Sigmoid colon (tissue), 7 donors: ENCODE results near the gene SCYGR1. TPM values are rescaled to one million over a fixed set of nuclear protein-coding genes. Genes with fewer than 3 reads are reported as not detected.

Experiments used
- DNase-seq: peaks from one replicate; pipeline ENCODE4 v3.0.0-alpha.2; 2019
- H3K27ac ChIP-seq, 4 donors: fragments of 200-600 bp; sonication (generic); one replicate each; pipeline ENCODE4 v1.5.1; 2016 to 2019; ENCODE audit warnings: mild to moderate bottlenecking in 1 of 4
- H3K27me3 ChIP-seq, 3 donors: fragments of 200-600 bp; sonication (generic); one replicate each; pipeline ENCODE4 v1.5.1; 2019; ENCODE audit warnings: mild to moderate bottlenecking in 1 of 3
- H3K36me3 ChIP-seq, 4 donors: fragments of 200-600 bp; sonication (generic); one replicate each; pipeline ENCODE4 v1.5.1; 2016 to 2019
- H3K4me1 ChIP-seq, 4 donors: fragments of 200-600 bp; sonication (generic); one replicate each; pipeline ENCODE4 v1.5.1; 2017 to 2019
- H3K4me3 ChIP-seq, 4 donors: fragments of 200-600 bp; sonication (generic); one replicate each; pipeline ENCODE4 v1.5.1; 2017 to 2019; ENCODE audit warnings: mild to moderate bottlenecking in 2 of 4, moderate library complexity in 1 of 4
- H3K9me3 ChIP-seq, 4 donors: fragments of 200-600 bp in 3 of 4; sonication (generic) in 3 of 4; one replicate each; pipeline versions ENCODE4 v1.5.1 to v1.6.1; 2013 to 2019
- EP300 ChIP-seq, 4 donors: sonication (generic); formaldehyde crosslinking; IDR thresholded peaks; one replicate each; pipeline ENCODE4 v1.6.1; 2017; ENCODE audit warnings: antibody characterized with exemption in 4 of 4
- POLR2A ChIP-seq, 2 donors: fragments of 450-650 bp; IDR thresholded peaks; one replicate each; pipeline ENCODE4 v1.6.1; 2016; ENCODE audit warnings: antibody characterized with exemption in 2 of 2, mild to moderate bottlenecking in 2 of 2, moderate library complexity in 2 of 2
- POLR2AphosphoS5 ChIP-seq, 4 donors: sonication (generic); formaldehyde crosslinking; IDR thresholded peaks; one replicate each; pipeline ENCODE4 v1.6.1; 2017; ENCODE audit warnings: antibody characterized with exemption in 4 of 4
- WGBS, 2 donors: extraction: QIAGEN DNeasy Blood & Tissue Kit; methylation state at CpG; one replicate each; pipeline ENCODE4 v1.1.7; 2013; 5-methylcytosine and 5-hydroxymethylcytosine counted together
- intact Hi-C: fragments of 100-400 bp; cut with DNase I; formaldehyde crosslinking; loops from one replicate; pipeline ENCODE4 v1.15.1; 2023
- polyA plus RNA-seq, 3 donors: library from polyadenylated mRNA; stranded (reverse); fragments of 200-250 nt; gene quantifications; one replicate each; pipeline ENCODE4 v1.2.3, GENCODE V29; 2013
- total RNA-seq, 4 donors: library from RNA; depleted of rRNA; stranded (reverse); fragments of >200 nt; gene quantifications; one replicate each; pipeline ENCODE4 v1.1.0, GENCODE V29; 2016
- TF ChIP-seq, protein P1 (sequence below), 4 experiments: fragments of 450-650 bp in 3 of 4; fragments of 200-600 bp in 1 of 4; IDR thresholded peaks; one replicate each; pipeline ENCODE4 v1.5.1; 2016 to 2019; ENCODE audit warnings: antibody characterized with exemption in 4 of 4, mild to moderate bottlenecking in 3 of 4, moderate library complexity in 2 of 4
- donor health status: healthy with polysubstance abuse.
- donor health status: Bipolar disorder and iron deficiency.
- donor health status: healthy.

The SCYGR1 gene
- total and polyA plus RNA-seq, 7 donors, result not detected

GRCh38 chr2:227395556-227395955, 7.8 kb upstream of the SCYGR1 start:
- no peaks in the 10 kb centered on the region for H3K9me3 ChIP-seq
- H3K36me3 ChIP-seq, result no peaks in the 10 kb centered on the region
- no peak overlapping the region for H3K27ac ChIP-seq
- H3K4me1 ChIP-seq, result no peaks in the 10 kb centered on the region
- H3K4me3 ChIP-seq, result no peak overlapping the region
- no peaks in the 10 kb centered on the region for H3K27me3 ChIP-seq
- intact Hi-C loops, result no loop called here
- no peak for DNase-seq
- WGBS, 2 donors, result 79 to 82% methylated on average over 1 of the region's 1 CpG
- TF ChIP-seq POLR2A (IDR thresholded peaks at IDR 0.05), result no peak
- no peak for TF ChIP-seq POLR2AphosphoS5 (IDR thresholded peaks at IDR 0.05)
- no peak for TF ChIP-seq EP300 (IDR thresholded peaks at IDR 0.05)
- TF ChIP-seq, protein P1, sequence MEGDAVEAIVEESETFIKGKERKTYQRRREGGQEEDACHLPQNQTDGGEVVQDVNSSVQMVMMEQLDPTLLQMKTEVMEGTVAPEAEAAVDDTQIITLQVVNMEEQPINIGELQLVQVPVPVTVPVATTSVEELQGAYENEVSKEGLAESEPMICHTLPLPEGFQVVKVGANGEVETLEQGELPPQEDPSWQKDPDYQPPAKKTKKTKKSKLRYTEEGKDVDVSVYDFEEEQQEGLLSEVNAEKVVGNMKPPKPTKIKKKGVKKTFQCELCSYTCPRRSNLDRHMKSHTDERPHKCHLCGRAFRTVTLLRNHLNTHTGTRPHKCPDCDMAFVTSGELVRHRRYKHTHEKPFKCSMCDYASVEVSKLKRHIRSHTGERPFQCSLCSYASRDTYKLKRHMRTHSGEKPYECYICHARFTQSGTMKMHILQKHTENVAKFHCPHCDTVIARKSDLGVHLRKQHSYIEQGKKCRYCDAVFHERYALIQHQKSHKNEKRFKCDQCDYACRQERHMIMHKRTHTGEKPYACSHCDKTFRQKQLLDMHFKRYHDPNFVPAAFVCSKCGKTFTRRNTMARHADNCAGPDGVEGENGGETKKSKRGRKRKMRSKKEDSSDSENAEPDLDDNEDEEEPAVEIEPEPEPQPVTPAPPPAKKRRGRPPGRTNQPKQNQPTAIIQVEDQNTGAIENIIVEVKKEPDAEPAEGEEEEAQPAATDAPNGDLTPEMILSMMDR (IDR thresholded peaks at IDR 0.05), result no peak

GRCh38 chr2:227394401-227394800, 6.7 kb upstream of the SCYGR1 start:
- Histone ChIP-seq H3K27me3 (no peaks in the 10 kb centered on the region), H3K4me1 (no peaks in the 10 kb centered on the region), H3K9me3 (no peaks in the 10 kb centered on the region), H3K4me3 (no peak overlapping the region), H3K36me3 (no peaks in the 10 kb centered on the region), H3K27ac (no peak overlapping the region)
- 51 to 85% methylated on average over 2 of the region's 2 CpGs for WGBS, 2 donors
- intact Hi-C loops, result no loop called here
- DNase-seq, result no peak
- no peak for TF ChIP-seq EP300 (IDR thresholded peaks at IDR 0.05)
- TF ChIP-seq POLR2A (IDR thresholded peaks at IDR 0.05), result no peak
- TF ChIP-seq, protein P1 (IDR thresholded peaks at IDR 0.05), result no peak
- TF ChIP-seq POLR2AphosphoS5 (IDR thresholded peaks at IDR 0.05), result no peak

- Histone ChIP-seq H3K9me3 (no peaks in the 10 kb centered on the region), H3K4me1 (no peaks in the 10 kb centered on the region), H3K36me3 (no peaks in the 10 kb centered on the region), H3K4me3 (no peak overlapping the region), H3K27ac (no peak overlapping the region), H3K27me3 (no peaks in the 10 kb centered on the region)
- intact Hi-C loops, result no loop called here
- TF ChIP-seq POLR2A (IDR thresholded peaks at IDR 0.05) (no peak), EP300 (IDR thresholded peaks at IDR 0.05) (no peak), POLR2AphosphoS5 (IDR thresholded peaks at IDR 0.05) (no peak)
- TF ChIP-seq, protein P1 (IDR thresholded peaks at IDR 0.05), result no peak
- DNase-seq, result no peak
- 89 to 94% methylated on average over 17 of the region's 17 CpGs for WGBS, 2 donors
These were observed 2.9 kb upstream of the SCYGR1 start for GRCh38 chr2:227390468-227391256.

- TF ChIP-seq, protein P1 (IDR thresholded peaks at IDR 0.05), result no peak
- TF ChIP-seq EP300 (IDR thresholded peaks at IDR 0.05) (no peak), POLR2AphosphoS5 (IDR thresholded peaks at IDR 0.05) (no peak), POLR2A (IDR thresholded peaks at IDR 0.05) (no peak)
- H3K4me3 ChIP-seq, result no peak overlapping the region
- no peaks in the 10 kb centered on the region for H3K9me3 ChIP-seq
- intact Hi-C loops, result no loop called here
- H3K27ac ChIP-seq, result no peak overlapping the region
- H3K36me3 ChIP-seq, result no peaks in the 10 kb centered on the region
- WGBS, 2 donors, result 97% methylated on average over 7 of the region's 7 CpGs
- DNase-seq, result no peak
- no peaks in the 10 kb centered on the region for H3K27me3 ChIP-seq
- no peaks in the 10 kb centered on the region for H3K4me1 ChIP-seq
These were observed 1.9 kb upstream of the SCYGR1 start for GRCh38 chr2:227389661-227390060.
